Sigmoid colon (tissue), 4 donors: ENCODE results near the gene EFHD2.

ENCODE experiments used
- EP300 ChIP-seq, 4 donors: sonication (generic); formaldehyde crosslinking; IDR thresholded peaks; one replicate each; pipeline ENCODE4 v1.6.1; 2017; ENCODE audit warnings: antibody characterized with exemption in 4 of 4
- POLR2A ChIP-seq, 2 donors: fragments of 450-650 bp; IDR thresholded peaks; one replicate each; pipeline ENCODE4 v1.6.1; 2016; ENCODE audit warnings: antibody characterized with exemption in 2 of 2, mild to moderate bottlenecking in 2 of 2, moderate library complexity in 2 of 2
- TF ChIP-seq, protein P1 (sequence below), 4 experiments: fragments of 450-650 bp in 3 of 4; fragments of 200-600 bp in 1 of 4; IDR thresholded peaks; one replicate each; pipeline ENCODE4 v1.5.1; 2016 to 2019; ENCODE audit warnings: antibody characterized with exemption in 4 of 4, mild to moderate bottlenecking in 3 of 4, moderate library complexity in 2 of 4

DNA sequence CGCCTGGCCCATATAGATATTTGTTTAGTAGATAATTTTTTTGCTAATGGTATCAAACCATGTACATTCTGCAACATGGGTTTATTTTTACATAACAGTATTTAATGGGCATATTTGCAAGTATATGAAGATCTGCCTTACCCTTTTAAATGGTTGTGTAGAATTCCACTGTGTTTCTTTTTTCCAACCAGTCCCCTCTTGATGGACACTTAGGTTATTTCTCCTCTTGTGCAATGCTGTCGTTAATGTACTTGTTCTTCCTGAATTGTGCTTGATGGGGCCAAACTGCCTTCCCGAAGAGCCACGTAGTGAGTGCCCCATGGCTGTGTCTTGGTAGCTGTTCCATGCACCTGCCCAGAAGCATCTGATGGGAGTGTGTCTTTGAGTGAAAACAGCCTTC is 39.4 kb upstream of the EFHD2 start:
- TF ChIP-seq, protein P1, sequence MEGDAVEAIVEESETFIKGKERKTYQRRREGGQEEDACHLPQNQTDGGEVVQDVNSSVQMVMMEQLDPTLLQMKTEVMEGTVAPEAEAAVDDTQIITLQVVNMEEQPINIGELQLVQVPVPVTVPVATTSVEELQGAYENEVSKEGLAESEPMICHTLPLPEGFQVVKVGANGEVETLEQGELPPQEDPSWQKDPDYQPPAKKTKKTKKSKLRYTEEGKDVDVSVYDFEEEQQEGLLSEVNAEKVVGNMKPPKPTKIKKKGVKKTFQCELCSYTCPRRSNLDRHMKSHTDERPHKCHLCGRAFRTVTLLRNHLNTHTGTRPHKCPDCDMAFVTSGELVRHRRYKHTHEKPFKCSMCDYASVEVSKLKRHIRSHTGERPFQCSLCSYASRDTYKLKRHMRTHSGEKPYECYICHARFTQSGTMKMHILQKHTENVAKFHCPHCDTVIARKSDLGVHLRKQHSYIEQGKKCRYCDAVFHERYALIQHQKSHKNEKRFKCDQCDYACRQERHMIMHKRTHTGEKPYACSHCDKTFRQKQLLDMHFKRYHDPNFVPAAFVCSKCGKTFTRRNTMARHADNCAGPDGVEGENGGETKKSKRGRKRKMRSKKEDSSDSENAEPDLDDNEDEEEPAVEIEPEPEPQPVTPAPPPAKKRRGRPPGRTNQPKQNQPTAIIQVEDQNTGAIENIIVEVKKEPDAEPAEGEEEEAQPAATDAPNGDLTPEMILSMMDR (IDR thresholded peaks at IDR 0.05) = no peak
- TF ChIP-seq POLR2A (IDR thresholded peaks at IDR 0.05) = no peak
- TF ChIP-seq EP300 (IDR thresholded peaks at IDR 0.05) = no peak
